NCI-H524 (cell line): ENCODE measurements around the gene ETNK2.

Experiments
- DNase-seq, 2 experiments: peaks; one replicate each; lab custom pipeline; 2025; lab: John Stamatoyannopoulos, UW

ETNK2 gene

GRCh38 chr1:204151552-204152309 is at the start of gene ETNK2:
Gene ETNK2, minus strand, starts transcription at chr1:204152044. Its CDS starts 192 bp downstream, at chr1:204151852.
- DNase-seq, result peak; percentile 21 to 48

GRCh38 chr1:204201348-204202040 is 49.6 kb upstream of the ETNK2 start:
- peak; percentile 83 to 89 for DNase-seq

GRCh38 chr1:204199579-204199978 is 47.7 kb upstream of the ETNK2 start:
- DNase-seq, result no peak

- peak; percentile 33 to 80 for DNase-seq
These were observed 46.8 kb upstream of the ETNK2 start for GRCh38 chr1:204198348-204199340.

GRCh38 chr1:204197068-204197467 is 45.2 kb upstream of the ETNK2 start:
- no peak for DNase-seq

GRCh38 chr1:204196068-204196795 is 44.4 kb upstream of the ETNK2 start, which contains the start of gene KISS1:
Gene KISS1, minus strand, starts transcription at chr1:204196491. Its CDS starts 3,615 bp downstream, at chr1:204192876.
- no peak for DNase-seq

GRCh38 chr1:204194771-204195170 is 42.9 kb upstream of the ETNK2 start:
- no peak for DNase-seq

- DNase-seq, result no peak
These were observed 42.2 kb upstream of the ETNK2 start for GRCh38 chr1:204194080-204194479.

- no peak for DNase-seq
These were observed 40.9 kb upstream of the ETNK2 start for GRCh38 chr1:204192589-204193352.

- DNase-seq, result no peak
These were observed 40.2 kb upstream of the ETNK2 start for GRCh38 chr1:204192046-204192445.

GRCh38 chr1:204191456-204191855 is 39.6 kb upstream of the ETNK2 start:
- DNase-seq, result no peak

- peak in 1 of 2 experiments; percentile 55 for DNase-seq
These were observed 38.7 kb upstream of the ETNK2 start for GRCh38 chr1:204190212-204191211.

- no peak for DNase-seq
These were observed 37.3 kb upstream of the ETNK2 start for GRCh38 chr1:204188959-204189639.

- no peak for DNase-seq
These were observed 34.8 kb upstream of the ETNK2 start for GRCh38 chr1:204186597-204186996.

GRCh38 chr1:204181116-204181515 is 29.3 kb upstream of the ETNK2 start:
- no peak for DNase-seq

- DNase-seq, result no peak
These were observed 28.3 kb upstream of the ETNK2 start for GRCh38 chr1:204180133-204180532.

GRCh38 chr1:204178487-204179281 is 26.8 kb upstream of the ETNK2 start:
- DNase-seq, result no peak

GRCh38 chr1:204177133-204177532 is 25.3 kb upstream of the ETNK2 start:
- DNase-seq, result no peak
